ENCODE measurements around the gene ARHGAP23. TPM values are rescaled to one million over a fixed set of nuclear protein-coding genes. Genes with fewer than 3 reads are reported as not detected.

ARHGAP23 gene
- total RNA-seq, 5 donors from 2014 or later (not counting 1 experiment from before 2014, with no cell fraction given): 0.40 to 1.2 (median 0.61) TPM

GRCh38 chr17:38426441-38426840, 1.8 kb upstream of the ARHGAP23 start:
- Histone ChIP-seq H3K36me3 (ENCODE audit: control insufficient read depth in 2 of 2, extremely low read depth in 1 of 2, insufficient read depth in 1 of 2, low read length in 1 of 2) (no peaks in the 10 kb centered on the region), H3K4me1 (ENCODE audit: control insufficient read depth in 1 of 2, extremely low read depth in 1 of 2, insufficient read depth in 2 of 2, low read length in 2 of 2) (peaks cover 0 to 19% of the 10 kb centered on the region in 2 experiments), H3K27me3 (replicated peaks in 1 of 2; ENCODE audit: control insufficient read depth in 2 of 2, extremely low read depth in 1 of 2, insufficient read depth in 2 of 2, low read length in 1 of 2) (peaks cover 0 to 61% of the 10 kb centered on the region in 2 experiments), H3K9me3 (no peaks in the 10 kb centered on the region), H3K27ac (ENCODE audit: low read length) (no peak overlapping the region), H3K4me3 (ENCODE audit: control insufficient read depth in 1 of 2, extremely low read depth in 1 of 2, low read length in 1 of 2) (no peak overlapping the region)
- H3K9me3 Mint-ChIP-seq: no peaks in the 10 kb centered on the region
- H3K4me1 Mint-ChIP-seq: peaks cover 13 to 20% (median 17%) of the 10 kb centered on the region in 3 donors
- peak overlapping the region in 1 of 3 donors; percentile 58 for H3K4me3 Mint-ChIP-seq
- CTCF ChIA-PET: interaction anchor here in 1 of 2 donors (1.6 kb wide), 1 partner anchor 12 kb away, joined by 3 read pairs; no protein-coding TSS in a partner anchor
- POLR2A ChIA-PET: no interaction called here
- H3K36me3 Mint-ChIP-seq: no peaks in the 10 kb centered on the region
- no peak overlapping the region for H3K27ac Mint-ChIP-seq
- peaks cover 14 to 46% of the 10 kb centered on the region in 2 donors for H3K27me3 Mint-ChIP-seq
- DNase-seq (no peak), ATAC-seq (replicated peaks in 1 of 4) (no peak)

- ATAC-seq (replicated peaks in 1 of 4) (no peak), DNase-seq (no peak)
- Histone ChIP-seq H3K36me3 (ENCODE audit: control insufficient read depth in 2 of 2, extremely low read depth in 1 of 2, insufficient read depth in 1 of 2, low read length in 1 of 2) (no peaks in the 10 kb centered on the region), H3K4me3 (ENCODE audit: control insufficient read depth in 1 of 2, extremely low read depth in 1 of 2, low read length in 1 of 2) (peak overlapping the region; percentile 46 to 47), H3K27me3 (replicated peaks in 1 of 2; ENCODE audit: control insufficient read depth in 2 of 2, extremely low read depth in 1 of 2, insufficient read depth in 2 of 2, low read length in 1 of 2) (peaks cover 0 to 53% of the 10 kb centered on the region in 2 experiments), H3K9me3 (no peaks in the 10 kb centered on the region), H3K27ac (ENCODE audit: low read length) (no peak overlapping the region), H3K4me1 (ENCODE audit: control insufficient read depth in 1 of 2, extremely low read depth in 1 of 2, insufficient read depth in 2 of 2, low read length in 2 of 2) (peaks cover 0 to 19% of the 10 kb centered on the region in 2 experiments)
- 86% methylated on average over 2 of the region's 7 CpGs for WGBS (ENCODE audit: insufficient coverage)
- no peak overlapping the region for H3K27ac Mint-ChIP-seq
- H3K4me1 Mint-ChIP-seq: peaks cover 13 to 20% (median 17%) of the 10 kb centered on the region in 3 donors
- peaks cover 5 to 36% of the 10 kb centered on the region in 2 donors for H3K27me3 Mint-ChIP-seq
- H3K36me3 Mint-ChIP-seq: no peaks in the 10 kb centered on the region
- ChIA-PET POLR2A (no interaction called here), CTCF (interaction anchor here (0.6 to 1.6 kb wide), 4 partner anchors 11 to 79 kb away, joined by 3 to 4 read pairs (median 3); no protein-coding TSS in a partner anchor)
- H3K4me3 Mint-ChIP-seq: peak overlapping the region; percentile 58 to 74 (median 71)
- H3K9me3 Mint-ChIP-seq: no peaks in the 10 kb centered on the region
These were observed 909 bp upstream of the ARHGAP23 start for GRCh38 chr17:38427160-38427949.

- no peak overlapping the region for H3K27ac ChIP-seq (ENCODE audit: low read length)
- peak overlapping the region; percentile 45 to 46 for H3K4me3 ChIP-seq (ENCODE audit: control insufficient read depth in 1 of 2, extremely low read depth in 1 of 2, low read length in 1 of 2)
- DNase-seq (peak in 2 of 35 experiments; percentile 5 to 24), ATAC-seq (replicated peaks in 1 of 4) (peak; percentile 15 to 30 (median 28))
- no peaks in the 10 kb centered on the region for H3K9me3 ChIP-seq
- WGBS (ENCODE audit: insufficient coverage): 7% methylated on average over 54 of the region's 56 CpGs
- H3K4me3 Mint-ChIP-seq: peak overlapping the region; percentile 56 to 62 (median 58)
- ChIA-PET CTCF (interaction anchor here in 1 of 2 donors (0.7 to 1.2 kb wide), 2 partner anchors 17 to 80 kb away, joined by 3 read pairs; no protein-coding TSS in a partner anchor), POLR2A (no interaction called here)
- peaks cover 13 to 20% (median 15%) of the 10 kb centered on the region in 3 donors for H3K4me1 Mint-ChIP-seq
- H3K36me3 ChIP-seq (ENCODE audit: control insufficient read depth in 2 of 2, extremely low read depth in 1 of 2, insufficient read depth in 1 of 2, low read length in 1 of 2): no peaks in the 10 kb centered on the region
- no peaks in the 10 kb centered on the region for H3K36me3 Mint-ChIP-seq
- peaks cover 0 to 19% of the 10 kb centered on the region in 2 experiments for H3K4me1 ChIP-seq (ENCODE audit: control insufficient read depth in 1 of 2, extremely low read depth in 1 of 2, insufficient read depth in 2 of 2, low read length in 2 of 2)
- no peak overlapping the region for H3K27ac Mint-ChIP-seq
- H3K9me3 Mint-ChIP-seq: no peaks in the 10 kb centered on the region
- peaks cover 0 to 27% of the 10 kb centered on the region in 2 donors for H3K27me3 Mint-ChIP-seq
- peaks cover 0 to 39% of the 10 kb centered on the region in 2 experiments for H3K27me3 ChIP-seq (replicated peaks in 1 of 2; ENCODE audit: control insufficient read depth in 2 of 2, extremely low read depth in 1 of 2, insufficient read depth in 2 of 2, low read length in 1 of 2)
These were observed 543 bp downstream of the ARHGAP23 start for GRCh38 chr17:38428643-38429371.

GRCh38 chr17:38429476-38430100, 1.3 kb downstream of the ARHGAP23 start:
- H3K4me1 Mint-ChIP-seq: peaks cover 13 to 20% (median 15%) of the 10 kb centered on the region in 3 donors
- WGBS (ENCODE audit: insufficient coverage): 97% methylated on average over 6 of the region's 9 CpGs
- peaks cover 0 to 19% of the 10 kb centered on the region in 2 donors for H3K27me3 Mint-ChIP-seq
- no peaks in the 10 kb centered on the region for H3K36me3 Mint-ChIP-seq
- no peak overlapping the region for H3K27ac Mint-ChIP-seq
- no peaks in the 10 kb centered on the region for H3K36me3 ChIP-seq (ENCODE audit: control insufficient read depth in 2 of 2, extremely low read depth in 1 of 2, insufficient read depth in 1 of 2, low read length in 1 of 2)
- H3K9me3 Mint-ChIP-seq: no peaks in the 10 kb centered on the region
- ATAC-seq (replicated peaks in 1 of 4) (no peak), DNase-seq (no peak)
- H3K4me3 Mint-ChIP-seq: peak overlapping the region; percentile 56 to 62 (median 58)
- no peak overlapping the region for H3K27ac ChIP-seq (ENCODE audit: low read length)
- POLR2A ChIA-PET: interaction anchor here in 1 of 2 donors (0.6 kb wide), 1 partner anchor 114 kb away, joined by 8 read pairs; no protein-coding TSS in a partner anchor
- CTCF ChIA-PET: interaction anchor here in 1 of 2 donors (0.7 to 1.2 kb wide), 2 partner anchors 18 to 80 kb away, joined by 3 read pairs; no protein-coding TSS in a partner anchor
- peaks cover 0 to 19% of the 10 kb centered on the region in 2 experiments for H3K4me1 ChIP-seq (ENCODE audit: control insufficient read depth in 1 of 2, extremely low read depth in 1 of 2, insufficient read depth in 2 of 2, low read length in 2 of 2)
- H3K9me3 ChIP-seq: no peaks in the 10 kb centered on the region
- no peak overlapping the region for H3K4me3 ChIP-seq (ENCODE audit: control insufficient read depth in 1 of 2, extremely low read depth in 1 of 2, low read length in 1 of 2)
- peaks cover 0 to 35% of the 10 kb centered on the region in 2 experiments for H3K27me3 ChIP-seq (replicated peaks in 1 of 2; ENCODE audit: control insufficient read depth in 2 of 2, extremely low read depth in 1 of 2, insufficient read depth in 2 of 2, low read length in 1 of 2)

GRCh38 chr17:38430316-38430715, 2.1 kb downstream of the ARHGAP23 start:
- H3K27me3 Mint-ChIP-seq: peaks cover 0 to 12% of the 10 kb centered on the region in 2 donors
- Histone ChIP-seq H3K4me3 (ENCODE audit: control insufficient read depth in 1 of 2, extremely low read depth in 1 of 2, low read length in 1 of 2) (no peak overlapping the region), H3K9me3 (no peaks in the 10 kb centered on the region), H3K36me3 (ENCODE audit: control insufficient read depth in 2 of 2, extremely low read depth in 1 of 2, insufficient read depth in 1 of 2, low read length in 1 of 2) (no peaks in the 10 kb centered on the region), H3K4me1 (ENCODE audit: control insufficient read depth in 1 of 2, extremely low read depth in 1 of 2, insufficient read depth in 2 of 2, low read length in 2 of 2) (peaks cover 0 to 19% of the 10 kb centered on the region in 2 experiments), H3K27me3 (replicated peaks in 1 of 2; ENCODE audit: control insufficient read depth in 2 of 2, extremely low read depth in 1 of 2, insufficient read depth in 2 of 2, low read length in 1 of 2) (peaks cover 0 to 28% of the 10 kb centered on the region in 2 experiments), H3K27ac (ENCODE audit: low read length) (no peak overlapping the region)
- CTCF ChIA-PET: no interaction called here
- H3K4me1 Mint-ChIP-seq: peaks cover 13 to 20% (median 15%) of the 10 kb centered on the region in 3 donors
- H3K4me3 Mint-ChIP-seq: peak overlapping the region in 2 of 3 donors; percentile 49 to 58
- ATAC-seq (replicated peaks in 1 of 4) (no peak), DNase-seq (no peak)
- 79% methylated on average over 3 of the region's 3 CpGs for WGBS (ENCODE audit: insufficient coverage)
- POLR2A ChIA-PET: no interaction called here
- no peaks in the 10 kb centered on the region for H3K36me3 Mint-ChIP-seq
- no peak overlapping the region for H3K27ac Mint-ChIP-seq
- no peaks in the 10 kb centered on the region for H3K9me3 Mint-ChIP-seq

- CTCF ChIA-PET: interaction anchor here in 1 of 2 donors (0.6 kb wide), 1 partner anchor 122 kb away, joined by 3 read pairs; no protein-coding TSS in a partner anchor
- POLR2A ChIA-PET: no interaction called here
- no peak overlapping the region for H3K27ac ChIP-seq (ENCODE audit: low read length)
- no peak overlapping the region for H3K4me3 Mint-ChIP-seq
- H3K4me3 ChIP-seq (ENCODE audit: control insufficient read depth in 1 of 2, extremely low read depth in 1 of 2, low read length in 1 of 2): no peak overlapping the region
- peaks cover 0 to 23% of the 10 kb centered on the region in 2 experiments for H3K27me3 ChIP-seq (replicated peaks in 1 of 2; ENCODE audit: control insufficient read depth in 2 of 2, extremely low read depth in 1 of 2, insufficient read depth in 2 of 2, low read length in 1 of 2)
- H3K36me3 Mint-ChIP-seq: no peaks in the 10 kb centered on the region
- H3K27me3 Mint-ChIP-seq: peaks cover 0 to 9% of the 10 kb centered on the region in 2 donors
- H3K36me3 ChIP-seq (ENCODE audit: control insufficient read depth in 2 of 2, extremely low read depth in 1 of 2, insufficient read depth in 1 of 2, low read length in 1 of 2): no peaks in the 10 kb centered on the region
- WGBS (ENCODE audit: insufficient coverage): 92% methylated on average over 2 of the region's 2 CpGs
- no peak overlapping the region for H3K27ac Mint-ChIP-seq
- H3K9me3 ChIP-seq: no peaks in the 10 kb centered on the region
- H3K4me1 ChIP-seq (ENCODE audit: control insufficient read depth in 1 of 2, extremely low read depth in 1 of 2, insufficient read depth in 2 of 2, low read length in 2 of 2): peaks cover 0 to 19% of the 10 kb centered on the region in 2 experiments
- DNase-seq: no peak
- H3K4me1 Mint-ChIP-seq: peaks cover 13 to 20% (median 15%) of the 10 kb centered on the region in 3 donors
- H3K9me3 Mint-ChIP-seq: no peaks in the 10 kb centered on the region
- ATAC-seq (replicated peaks in 1 of 4): no peak
These were observed 2.6 kb downstream of the ARHGAP23 start for GRCh38 chr17:38430822-38431221.

Measured in T-cell (primary cell).